PFSK-1 (cell line): ENCODE measurements around the gene PHOSPHO1.

ENCODE experiments used
- POLR2AphosphoS5 ChIP-seq: IDR thresholded peaks from 2 replicates; pipeline ENCODE4 v1.6.1; 2012; ENCODE audit warnings: low read depth, mild to moderate bottlenecking, control low read depth, low read length, moderate library complexity
- REST ChIP-seq, 2 experiments: IDR thresholded peaks; 2 replicates each; pipeline versions ENCODE4 v1.6.1 to v1.8.0; 2011 to 2012; ENCODE audit warnings: low read depth in 2 of 2, low read length in 2 of 2, control low read depth in 1 of 2, inconsistent platforms in 1 of 2, mild to moderate bottlenecking in 1 of 2, moderate library complexity in 1 of 2; ENCODE audit not compliant: insufficient read depth in 1 of 2
- SIN3A ChIP-seq: IDR thresholded peaks from 2 replicates; pipeline ENCODE4 v1.6.1; 2012; ENCODE audit warnings: mild to moderate bottlenecking, low read length, moderate library complexity, borderline replicate concordance; ENCODE audit not compliant: insufficient read depth
- TAF1 ChIP-seq: IDR thresholded peaks from 2 replicates; pipeline ENCODE4 v1.6.1; 2012; ENCODE audit warnings: low read length, control low read depth, borderline replicate concordance; ENCODE audit not compliant: insufficient read depth

GRCh38 chr17:49210158-49211029 lies 20.2 kb downstream of the PHOSPHO1 start, which contains the start of the genes ABI3 and GNGT2:
- no peak for TF ChIP-seq POLR2AphosphoS5
- no peak for TF ChIP-seq SIN3A
- no peak for TF ChIP-seq REST (IDR thresholded peaks at IDR 0.05; ENCODE audit: insufficient read depth in 1 of 2, low read depth in 2 of 2, low read length in 2 of 2)
- TF ChIP-seq TAF1, result no peak
